AG04450 (cell line): Measurements from ENCODE around the gene FAS. TPM values are rescaled to one million over a fixed set of nuclear protein-coding genes. Genes with fewer than 3 reads are reported as not detected.
A peak's percentile ranks its signal among the peaks of the same experiment; 100 is the strongest.

Source experiments
- CTCF ChIA-PET: fragments of 300-600, 350-600 bp; formaldehyde crosslinking; extraction: SDS; loops from one replicate; lab custom pipeline; 2022; ENCODE audit warnings: antibody characterized with exemption, inconsistent platforms; lab: Charles Lee
- POLR2A ChIA-PET: fragments of 350-600 bp; formaldehyde crosslinking; extraction: SDS; loops from one replicate; lab custom pipeline; 2021; ENCODE audit warnings: antibody characterized with exemption, inconsistent platforms; lab: Yijun Ruan, JAX
- DNase-seq: peaks from one replicate; pipeline ENCODE4 v3.0.0-alpha.2; 2011; ENCODE audit warnings: low read depth, low spot score
- H3K27ac ChIP-seq: one replicate; pipeline ENCODE4 v1.5.1; 2012; ENCODE audit warnings: low read depth, low read length, control low read depth
- H3K27me3 ChIP-seq: one replicate; pipeline ENCODE4 v1.6.0; 2012; ENCODE audit warnings: low read length; ENCODE audit not compliant: control insufficient read depth, insufficient read depth
- H3K4me3 ChIP-seq: 2 replicates; pipeline ENCODE4 v1.5.1; 2011; ENCODE audit warnings: mild to moderate bottlenecking, low read depth, low read length, control low read depth
- H3K9me3 ChIP-seq: 2 replicates; pipeline ENCODE4 v1.5.1; 2012; ENCODE audit warnings: low read length; ENCODE audit not compliant: control insufficient read depth, insufficient read depth
- CTCF ChIP-seq: IDR thresholded peaks from 2 replicates; pipeline ENCODE4 v1.5.1; 2011; ENCODE audit warnings: low read depth, low read length, control low read depth, inconsistent platforms
- polyA plus RNA-seq: library from polyadenylated mRNA; depleted of rRNA; stranded (reverse); fragments of >200 nt; gene quantifications from 2 replicates; pipeline ENCODE4 v1.2.3, GENCODE V29; 2011

Gene FAS
- polyA plus RNA-seq, 1 experiment, result 78.4 TPM

GRCh38 chr10:88946200-88946599, 44.4 kb upstream of the FAS start:
- no peaks in the 10 kb centered on the region for H3K27me3 ChIP-seq
- no peak overlapping the region for H3K27ac ChIP-seq
- no peaks in the 10 kb centered on the region for H3K9me3 ChIP-seq
- ChIA-PET CTCF (interaction anchor here (0.7 to 6.6 kb wide), 5 partner anchors 10 to 271 kb away, joined by 4 to 42 read pairs (median 12); partner anchors contain the start of gene FAS), POLR2A (interaction anchor here (0.7 to 1.8 kb wide), 3 partner anchors 19 to 79 kb away, joined by 3 to 7 read pairs (median 6); partner anchors contain the start of gene FAS)
- H3K4me3 ChIP-seq, result no peak overlapping the region
- TF ChIP-seq CTCF, result no peak
- DNase-seq, result no peak

- H3K27ac ChIP-seq, result no peak overlapping the region
- no peaks in the 10 kb centered on the region for H3K9me3 ChIP-seq
- H3K4me3 ChIP-seq, result no peak overlapping the region
- no peak for TF ChIP-seq CTCF
- ChIA-PET CTCF (interaction anchor here (1.1 to 6.6 kb wide), 3 partner anchors 40 to 111 kb away, joined by 3 to 42 read pairs (median 12); no protein-coding TSS in a partner anchor), POLR2A (no interaction called here)
- H3K27me3 ChIP-seq, result no peaks in the 10 kb centered on the region
- DNase-seq, result no peak
Observed at GRCh38 chr10:88946965-88947590, 43.5 kb upstream of the FAS start.

GRCh38 chr10:88949051-88949450, 41.5 kb upstream of the FAS start:
- ChIA-PET CTCF (interaction anchor here (1.3 to 3.1 kb wide), 3 partner anchors 38 to 268 kb away, joined by 3 to 12 read pairs (median 9); no protein-coding TSS in a partner anchor), POLR2A (interaction anchor here (0.6 kb wide), 1 partner anchor 281 kb away, joined by 3 read pairs; no protein-coding TSS in a partner anchor)
- DNase-seq, result no peak
- H3K4me3 ChIP-seq, result peak overlapping the region; percentile 17
- no peak for TF ChIP-seq CTCF
- no peaks in the 10 kb centered on the region for H3K9me3 ChIP-seq
- H3K27ac ChIP-seq, result no peak overlapping the region
- H3K27me3 ChIP-seq, result no peaks in the 10 kb centered on the region

GRCh38 chr10:88949912-88950837, 40.4 kb upstream of the FAS start:
- ChIA-PET POLR2A (interaction anchor here (0.6 kb wide), 1 partner anchor 279 kb away, joined by 3 read pairs; no protein-coding TSS in a partner anchor), CTCF (interaction anchor here (0.6 to 3.1 kb wide), 3 partner anchors 25 to 267 kb away, joined by 3 to 12 read pairs (median 9); no protein-coding TSS in a partner anchor)
- no peak for DNase-seq
- H3K4me3 ChIP-seq, result peak overlapping the region; percentile 60
- no peak for TF ChIP-seq CTCF
- no peaks in the 10 kb centered on the region for H3K9me3 ChIP-seq
- H3K27ac ChIP-seq, result peak overlapping the region; percentile 34
- H3K27me3 ChIP-seq, result no peaks in the 10 kb centered on the region
